Omental fat pad (tissue), 4 donors: ENCODE results near the gene KCNK5. TPM values are rescaled to one million over a fixed set of nuclear protein-coding genes. Genes with fewer than 3 reads are reported as not detected.

ENCODE experiments used
- ATAC-seq: fragments of 150-250 bp; one replicate; pipeline ENCODE4 v1.9.1; 2016; ENCODE audit warnings: mild to moderate bottlenecking, moderate library complexity; ENCODE audit not compliant: low FRiP score
- DNase-seq: peaks from one replicate; pipeline ENCODE4 v3.0.0-alpha.2; 2019; ENCODE audit warnings: low spot score
- total RNA-seq, 4 donors: library from RNA; depleted of rRNA; stranded (reverse); fragments of >200 nt; gene quantifications; one replicate each; pipeline ENCODE4 v1.1.0, GENCODE V29; 2016
- TF ChIP-seq, protein P1 (sequence below), 3 donors: fragments of 450-650 bp; IDR thresholded peaks; one replicate each; pipeline ENCODE4 v1.5.1; 2016 to 2017; ENCODE audit warnings: antibody characterized with exemption in 3 of 3, mild to moderate bottlenecking in 3 of 3, moderate library complexity in 2 of 3

Gene KCNK5
- total RNA-seq, 4 donors from 2014 or later, result 1.7 to 10.9 (median 4.1) TPM

- DNase-seq, result no peak
- TF ChIP-seq, protein P1, sequence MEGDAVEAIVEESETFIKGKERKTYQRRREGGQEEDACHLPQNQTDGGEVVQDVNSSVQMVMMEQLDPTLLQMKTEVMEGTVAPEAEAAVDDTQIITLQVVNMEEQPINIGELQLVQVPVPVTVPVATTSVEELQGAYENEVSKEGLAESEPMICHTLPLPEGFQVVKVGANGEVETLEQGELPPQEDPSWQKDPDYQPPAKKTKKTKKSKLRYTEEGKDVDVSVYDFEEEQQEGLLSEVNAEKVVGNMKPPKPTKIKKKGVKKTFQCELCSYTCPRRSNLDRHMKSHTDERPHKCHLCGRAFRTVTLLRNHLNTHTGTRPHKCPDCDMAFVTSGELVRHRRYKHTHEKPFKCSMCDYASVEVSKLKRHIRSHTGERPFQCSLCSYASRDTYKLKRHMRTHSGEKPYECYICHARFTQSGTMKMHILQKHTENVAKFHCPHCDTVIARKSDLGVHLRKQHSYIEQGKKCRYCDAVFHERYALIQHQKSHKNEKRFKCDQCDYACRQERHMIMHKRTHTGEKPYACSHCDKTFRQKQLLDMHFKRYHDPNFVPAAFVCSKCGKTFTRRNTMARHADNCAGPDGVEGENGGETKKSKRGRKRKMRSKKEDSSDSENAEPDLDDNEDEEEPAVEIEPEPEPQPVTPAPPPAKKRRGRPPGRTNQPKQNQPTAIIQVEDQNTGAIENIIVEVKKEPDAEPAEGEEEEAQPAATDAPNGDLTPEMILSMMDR (IDR thresholded peaks at IDR 0.05), result no peak
- no peak for ATAC-seq
Measured at GRCh38 chr6:39143238-39143930, 85.9 kb downstream of the KCNK5 start.

DNA sequence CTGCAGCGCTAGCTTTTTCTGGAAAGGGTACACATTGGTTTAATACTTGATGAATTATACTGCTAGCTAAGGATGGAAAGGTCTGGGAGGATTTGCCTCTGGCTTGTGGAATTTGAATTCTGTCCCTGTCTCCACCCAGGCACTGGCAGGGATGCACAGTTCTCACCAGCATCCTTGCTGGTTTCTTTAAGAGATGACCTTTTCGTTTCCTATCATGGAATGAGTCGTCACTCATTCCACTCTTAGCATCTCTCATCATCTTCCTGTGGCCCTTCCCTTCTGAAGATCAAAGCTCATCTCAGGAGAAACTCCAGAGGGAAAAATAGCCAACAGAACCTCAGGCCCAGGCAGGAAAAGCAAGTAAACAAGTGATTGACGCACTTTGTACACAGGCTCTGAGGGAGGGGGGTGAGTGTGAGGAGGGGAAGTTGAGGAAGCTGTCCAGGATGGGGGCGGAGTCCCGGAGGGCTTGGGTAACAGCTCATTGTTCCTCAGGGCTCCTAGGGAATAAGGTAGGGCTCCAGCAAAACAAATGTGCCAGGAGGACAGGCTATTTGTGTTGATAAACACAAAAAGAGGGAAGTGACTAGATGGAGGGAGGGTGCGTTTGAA is 88.6 kb downstream of the KCNK5 start:
- no peak for ATAC-seq
- DNase-seq, result no peak
- TF ChIP-seq, protein P1 (IDR thresholded peaks at IDR 0.05), result no peak

Other genes starting within 250 kb of the KCNK5 start
- not detected for gene GLP1R, start 180.7 kb downstream of the KCNK5 start, total RNA-seq
- 10 to 100 TPM; 13.3 to 20.5 (median 16.3) TPM for gene SAYSD1, start 114.3 kb downstream of the KCNK5 start, total RNA-seq
- under 1 TPM in 2 of 4 donors, not detected in 2; 0.24 to 0.28 TPM for gene KCNK17, start 84.9 kb upstream of the KCNK5 start, total RNA-seq
- gene KCNK16, start 93.2 kb upstream of the KCNK5 start, total RNA-seq, result not detected